ENCODE results near the gene MDC1. TPM values are rescaled to one million over a fixed set of nuclear protein-coding genes. Genes with fewer than 3 reads are reported as not detected.
"Not testable (repeated sequence)": the region's sequence is repeated elsewhere in the genome, so short reads cannot be mapped to it uniquely, and the experiment has no call there.

MDC1 gene
- total RNA-seq (47.9 TPM), polyA plus RNA-seq (ENCODE audit: insufficient read depth, low read depth, low replicate concordance) (9.5 TPM)
- long read RNA-seq, donor 1, partial matches to known transcripts, result 14 of 14 reads
- long read RNA-seq, donor 1, other reads (novel, unspliced or antisense), result 0 of 14 reads
- long read RNA-seq, donor 2, partial matches to known transcripts, result 0 of 1 reads
- long read RNA-seq, donor 2, other reads (novel, unspliced or antisense), result 0 of 1 reads
- long read RNA-seq, donor 3, partial matches to known transcripts, result 0 of 1 reads
- long read RNA-seq, donor 3, other reads (novel, unspliced or antisense), result 0 of 1 reads
- long read RNA-seq, donor 4, partial matches to known transcripts, result 0 of 2 reads
- long read RNA-seq, donor 4, other reads (novel, unspliced or antisense), result 0 of 2 reads
- long read RNA-seq, donor 5, partial matches to known transcripts, result 78 of 108 reads
- long read RNA-seq, donor 5, other reads (novel, unspliced or antisense), result 30 of 108 reads
- long read RNA-seq, donor 6, partial matches to known transcripts, result 0 of 1 reads
- long read RNA-seq, donor 6, other reads (novel, unspliced or antisense), result 0 of 1 reads
- long read RNA-seq, donor 7, partial matches to known transcripts, result 5 of 10 reads
- long read RNA-seq, donor 7, other reads (novel, unspliced or antisense), result 5 of 10 reads
- long read RNA-seq, donor 8, partial matches to known transcripts, result 0 of 2 reads
- long read RNA-seq, donor 8, other reads (novel, unspliced or antisense), result 0 of 2 reads
- long read RNA-seq, donor 9, partial matches to known transcripts, result 348 of 567 reads
- long read RNA-seq, donor 9, other reads (novel, unspliced or antisense), result 218 of 567 reads
- long read RNA-seq, donor 10, partial matches to known transcripts, result 0 of 5 reads
- long read RNA-seq, donor 10, other reads (novel, unspliced or antisense), result 0 of 5 reads

DNA sequence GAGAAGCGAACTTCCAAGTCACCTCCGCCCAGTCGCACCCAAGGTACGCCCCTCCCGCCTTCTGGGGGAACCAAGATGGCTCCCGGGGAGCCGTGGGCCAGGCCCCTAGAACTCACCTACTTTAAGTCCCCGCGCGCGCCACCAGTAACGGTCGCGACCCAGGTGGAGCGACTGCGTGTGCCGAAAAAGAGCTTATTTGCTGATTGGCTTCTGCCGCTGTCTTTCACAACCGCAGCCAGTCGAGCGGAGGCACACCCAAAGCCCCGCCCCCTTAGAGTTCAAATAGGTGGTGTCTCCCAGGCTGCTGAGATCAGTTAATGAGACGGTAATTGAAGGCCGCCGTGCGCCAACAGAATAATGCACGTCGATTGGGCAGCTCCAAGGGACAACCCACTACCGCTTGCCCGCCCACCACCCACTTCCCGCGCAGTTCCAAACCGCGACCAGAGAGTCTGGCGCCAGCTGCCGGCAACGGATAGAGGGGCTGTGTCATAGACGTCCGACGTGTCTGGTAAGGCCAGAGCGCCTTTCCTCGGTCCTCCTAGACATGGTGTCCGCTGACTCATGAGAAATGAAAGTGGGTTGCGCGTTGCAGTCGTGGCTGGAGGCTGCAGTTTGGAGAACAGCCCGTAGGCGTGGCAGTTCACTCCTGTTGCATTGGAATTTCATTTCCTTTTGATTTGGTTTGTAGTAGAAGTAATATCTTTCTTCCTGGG, at the start of gene MDC1:
Gene MDC1 (minus strand): TSS at position 153 of the 716 bp plus-strand sequence. CDS start 2,106 bp downstream, outside the sequence.
- H3K27me3 ChIP-seq (ENCODE audit: control insufficient read depth, insufficient read depth, low read length), result no peaks in the 10 kb centered on the region

GRCh38 chr6:30766461-30767157, 49.5 kb upstream of the MDC1 start:
- Histone ChIP-seq H3K4me3 (ENCODE audit: low read length in 3 of 3) (no peak overlapping the region), H3K27me3 (ENCODE audit: control insufficient read depth, insufficient read depth, low read length) (no peaks in the 10 kb centered on the region), H3K9ac (ENCODE audit: low read length in 3 of 3) (no peak overlapping the region), H3K4me1 (ENCODE audit: control insufficient read depth in 2 of 3, insufficient read depth in 2 of 3, low read depth in 1 of 3, low read length in 3 of 3) (peaks cover 0 to 28% (median 19%) of the 10 kb centered on the region in 3 donors), H3K27ac (ENCODE audit: low read depth in 2 of 2, low read length in 2 of 2) (no peak overlapping the region), H3K9me3 (ENCODE audit: control insufficient read depth in 2 of 3, insufficient read depth in 1 of 3, low read length in 3 of 3) (no peaks in the 10 kb centered on the region), H3K36me3 (ENCODE audit: control insufficient read depth in 2 of 3, insufficient read depth in 3 of 3, low read length in 3 of 3) (no peaks in the 10 kb centered on the region)
- DNase-seq (no peak), FAIRE-seq (no peak)
- intact Hi-C loops (cut with DNase I), result no loop called here
- TF ChIP-seq, protein P1, sequence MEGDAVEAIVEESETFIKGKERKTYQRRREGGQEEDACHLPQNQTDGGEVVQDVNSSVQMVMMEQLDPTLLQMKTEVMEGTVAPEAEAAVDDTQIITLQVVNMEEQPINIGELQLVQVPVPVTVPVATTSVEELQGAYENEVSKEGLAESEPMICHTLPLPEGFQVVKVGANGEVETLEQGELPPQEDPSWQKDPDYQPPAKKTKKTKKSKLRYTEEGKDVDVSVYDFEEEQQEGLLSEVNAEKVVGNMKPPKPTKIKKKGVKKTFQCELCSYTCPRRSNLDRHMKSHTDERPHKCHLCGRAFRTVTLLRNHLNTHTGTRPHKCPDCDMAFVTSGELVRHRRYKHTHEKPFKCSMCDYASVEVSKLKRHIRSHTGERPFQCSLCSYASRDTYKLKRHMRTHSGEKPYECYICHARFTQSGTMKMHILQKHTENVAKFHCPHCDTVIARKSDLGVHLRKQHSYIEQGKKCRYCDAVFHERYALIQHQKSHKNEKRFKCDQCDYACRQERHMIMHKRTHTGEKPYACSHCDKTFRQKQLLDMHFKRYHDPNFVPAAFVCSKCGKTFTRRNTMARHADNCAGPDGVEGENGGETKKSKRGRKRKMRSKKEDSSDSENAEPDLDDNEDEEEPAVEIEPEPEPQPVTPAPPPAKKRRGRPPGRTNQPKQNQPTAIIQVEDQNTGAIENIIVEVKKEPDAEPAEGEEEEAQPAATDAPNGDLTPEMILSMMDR (IDR thresholded peaks at IDR 0.05; ENCODE audit: borderline replicate concordance, extremely low read depth, insufficient read depth), result no peak

More for the DNA sequence above, at the start of gene MDC1:
- H3K4me3 ChIP-seq (ENCODE audit: low read length in 3 of 3), result peak within 1 kb of the TSS; percentile 71 to 99 (median 78)
- peaks cover 0 to 15% (median 8%) of the 10 kb centered on the region in 3 donors for H3K36me3 ChIP-seq (ENCODE audit: control insufficient read depth in 2 of 3, insufficient read depth in 3 of 3, low read length in 3 of 3)
- TF ChIP-seq, protein P1 (IDR thresholded peaks at IDR 0.05; ENCODE audit: borderline replicate concordance, extremely low read depth, insufficient read depth), result peak; percentile 21
- no peaks in the 10 kb centered on the region for H3K9me3 ChIP-seq (ENCODE audit: control insufficient read depth in 2 of 3, insufficient read depth in 1 of 3, low read length in 3 of 3)
- H3K4me1 ChIP-seq (ENCODE audit: control insufficient read depth in 2 of 3, insufficient read depth in 2 of 3, low read depth in 1 of 3, low read length in 3 of 3), result peaks cover 0 to 4% (median 4%) of the 10 kb centered on the region in 3 donors
- peak; percentile 98 for FAIRE-seq
- intact Hi-C loops (cut with DNase I), result no loop called here
- peak within 1 kb of the TSS; percentile 84 to 88 for H3K27ac ChIP-seq (ENCODE audit: low read depth in 2 of 2, low read length in 2 of 2)
- peak within 1 kb of the TSS; percentile 12 to 99 (median 86) for H3K9ac ChIP-seq (ENCODE audit: low read length in 3 of 3)
- DNase-seq, result peak; percentile 99 to 100 (median 100)

DNA sequence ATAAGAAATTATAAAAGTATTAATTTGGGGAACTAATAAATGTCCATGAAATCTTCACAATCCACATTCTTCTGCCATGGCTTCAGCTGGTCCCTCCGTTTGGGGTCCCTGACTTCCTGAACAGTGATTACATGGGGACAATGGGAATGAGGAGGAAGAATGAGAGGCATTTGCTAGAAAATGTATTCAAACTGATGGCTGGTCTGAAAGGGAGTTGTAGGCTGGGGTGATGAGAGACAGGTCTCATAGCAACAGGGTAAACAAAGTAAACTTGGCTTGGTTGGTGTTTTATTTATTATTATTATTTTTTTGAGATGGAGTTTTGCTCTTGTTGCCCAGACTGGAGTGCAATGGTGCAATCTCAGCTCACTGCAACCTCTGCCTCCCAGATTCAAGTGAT, 48.4 kb upstream of the MDC1 start:
- H3K27ac ChIP-seq (ENCODE audit: low read depth in 2 of 2, low read length in 2 of 2); H3K9ac ChIP-seq (ENCODE audit: low read length in 3 of 3); DNase-seq; H3K27me3 ChIP-seq (ENCODE audit: control insufficient read depth, insufficient read depth, low read length); H3K9me3 ChIP-seq (ENCODE audit: control insufficient read depth in 2 of 3, insufficient read depth in 1 of 3, low read length in 3 of 3); H3K4me3 ChIP-seq (ENCODE audit: low read length in 3 of 3); intact Hi-C loops (cut with DNase I); FAIRE-seq; H3K36me3 ChIP-seq (ENCODE audit: control insufficient read depth in 2 of 3, insufficient read depth in 3 of 3, low read length in 3 of 3): not testable (repeated sequence)
- H3K4me1 ChIP-seq (ENCODE audit: control insufficient read depth in 2 of 3, insufficient read depth in 2 of 3, low read depth in 1 of 3, low read length in 3 of 3), result peaks cover 0 to 28% (median 21%) of the 10 kb centered on the region in 3 donors

DNA sequence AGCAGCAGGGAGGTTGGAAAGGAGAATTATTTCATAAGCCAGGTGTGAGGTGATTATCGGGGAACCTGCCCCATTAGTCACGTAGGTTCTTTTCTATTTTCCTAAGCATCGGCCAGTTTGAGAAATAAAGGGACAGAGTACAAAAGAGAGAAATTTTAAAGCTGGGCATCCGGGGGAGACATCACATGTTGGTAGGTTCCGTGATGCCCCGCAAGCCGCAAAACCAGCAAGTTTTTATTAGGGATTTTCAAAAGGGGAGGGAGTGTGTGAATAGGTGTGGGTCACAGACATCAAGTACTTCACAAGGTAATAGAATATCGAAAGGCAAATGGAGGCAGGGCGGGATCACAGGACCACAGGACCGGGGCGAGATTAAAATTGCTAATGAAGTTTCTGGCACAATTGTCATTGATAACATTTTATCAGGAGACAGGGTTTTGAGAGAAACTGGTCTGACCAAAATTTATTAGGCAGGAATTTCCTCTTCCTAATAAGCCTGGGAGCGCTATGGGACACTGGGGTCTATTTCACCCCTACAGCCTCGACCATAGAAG, 47.5 kb upstream of the MDC1 start:
- Histone ChIP-seq H3K27ac (ENCODE audit: low read depth in 2 of 2, low read length in 2 of 2) (peak overlapping the region; percentile 86 to 93), H3K9ac (ENCODE audit: low read length in 3 of 3) (peak overlapping the region in 1 of 3 donors; percentile 37), H3K4me3 (ENCODE audit: low read length in 3 of 3) (peak overlapping the region in 1 of 3 donors; percentile 3), H3K4me1 (ENCODE audit: control insufficient read depth in 2 of 3, insufficient read depth in 2 of 3, low read depth in 1 of 3, low read length in 3 of 3) (peaks cover 0 to 27% (median 27%) of the 10 kb centered on the region in 3 donors)
- FAIRE-seq; DNase-seq; H3K27me3 ChIP-seq (ENCODE audit: control insufficient read depth, insufficient read depth, low read length); intact Hi-C loops (cut with DNase I); H3K36me3 ChIP-seq (ENCODE audit: control insufficient read depth in 2 of 3, insufficient read depth in 3 of 3, low read length in 3 of 3); H3K9me3 ChIP-seq (ENCODE audit: control insufficient read depth in 2 of 3, insufficient read depth in 1 of 3, low read length in 3 of 3): not testable (repeated sequence)

Data from kidney (tissue), 22 donors.